SKM-1 treated with dmso at 0.1 percent for 144 hours (cell line): ENCODE measurements around the gene SKAP2.

Source experiments
- DNase-seq: peaks from one replicate; lab custom pipeline; 2025; ENCODE audit not compliant: unreplicated experiment; lab: John Stamatoyannopoulos, UW

Gene SKAP2

GRCh38 chr7:26668821-26669220 is 195.6 kb downstream of the SKAP2 start:
- no peak for DNase-seq

- peak; percentile 92 for DNase-seq
Measured at GRCh38 chr7:26667514-26668133, 196.8 kb downstream of the SKAP2 start.

- DNase-seq: no peak
Measured at GRCh38 chr7:26664735-26665416, 199.5 kb downstream of the SKAP2 start.

GRCh38 chr7:26664274-26664673 is 200.1 kb downstream of the SKAP2 start:
- DNase-seq: no peak

- no peak for DNase-seq
Measured at GRCh38 chr7:26663874-26664273, 200.5 kb downstream of the SKAP2 start.

GRCh38 chr7:26662646-26663045 is 201.7 kb downstream of the SKAP2 start:
- no peak for DNase-seq

GRCh38 chr7:26659121-26659520 is 205.3 kb downstream of the SKAP2 start:
- no peak for DNase-seq

GRCh38 chr7:26658389-26659084 is 205.9 kb downstream of the SKAP2 start:
- DNase-seq: no peak

- DNase-seq: no peak
Measured at GRCh38 chr7:26657686-26658388, 206.6 kb downstream of the SKAP2 start.

- no peak for DNase-seq
Measured at GRCh38 chr7:26657206-26657641, 207.2 kb downstream of the SKAP2 start.

GRCh38 chr7:26656735-26657134 is 207.7 kb downstream of the SKAP2 start:
- DNase-seq: no peak

GRCh38 chr7:26655781-26656180 is 208.6 kb downstream of the SKAP2 start:
- no peak for DNase-seq

- DNase-seq: no peak
Measured at GRCh38 chr7:26653430-26654399, 210.7 kb downstream of the SKAP2 start.

- no peak for DNase-seq
Measured at GRCh38 chr7:26652401-26653100, 211.8 kb downstream of the SKAP2 start.

GRCh38 chr7:26650103-26650502 is 214.3 kb downstream of the SKAP2 start:
- no peak for DNase-seq

GRCh38 chr7:26649388-26649787 is 215.0 kb downstream of the SKAP2 start:
- no peak for DNase-seq

GRCh38 chr7:26648554-26648953 is 215.8 kb downstream of the SKAP2 start:
- no peak for DNase-seq

GRCh38 chr7:26646336-26647048 is 217.9 kb downstream of the SKAP2 start:
- no peak for DNase-seq

GRCh38 chr7:26645121-26645520 is 219.3 kb downstream of the SKAP2 start:
- DNase-seq: peak; percentile 36
